Natural killer cell (primary cell): ENCODE results near the gene SLC39A11. TPM values are rescaled to one million over a fixed set of nuclear protein-coding genes. Genes with fewer than 3 reads are reported as not detected.

ENCODE experiments used
- ATAC-seq, 3 donors: fragments of 150-1000 bp in 2 of 3; fragments of 200-7000 bp in 1 of 3; cut with Tn5 transposase; 1 replicate in 1 of 3; 2 replicates in 2 of 3; pipeline ENCODE4 v1.10.0; 2021; ENCODE audit warnings: mild to moderate bottlenecking in 2 of 3, moderate library complexity in 2 of 3
- DNase-seq, 2 donors: peaks; one replicate each; pipeline versions ENCODE4 v3.0.0 to v3.0.0-alpha.2; 2013 to 2021; ENCODE audit warnings: mixed read lengths in 1 of 2
- H3K27ac ChIP-seq: one replicate; pipeline ENCODE4 v1.5.1; 2013; ENCODE audit warnings: mild to moderate bottlenecking, low read length
- H3K27me3 ChIP-seq: one replicate; pipeline ENCODE4 v1.6.1; 2013; ENCODE audit warnings: low read length; ENCODE audit not compliant: control insufficient read depth, insufficient read depth
- H3K36me3 ChIP-seq: one replicate; pipeline ENCODE4 v1.6.1; 2013; ENCODE audit warnings: low read length; ENCODE audit not compliant: control insufficient read depth, insufficient read depth
- H3K4me1 ChIP-seq: one replicate; pipeline ENCODE4 v1.6.1; 2013; ENCODE audit warnings: low read length; ENCODE audit not compliant: control insufficient read depth, insufficient read depth
- H3K4me3 ChIP-seq: one replicate; pipeline ENCODE4 v1.5.1; 2013; ENCODE audit warnings: low read length
- H3K9me3 ChIP-seq: one replicate; pipeline ENCODE4 v1.6.1; 2013; ENCODE audit warnings: low read length; ENCODE audit not compliant: control insufficient read depth, insufficient read depth
- H3K27ac Mint-ChIP-seq, 2 donors: one replicate each; pipeline ENCODE4 v1.8.0; 2022; ENCODE audit warnings: mild to moderate bottlenecking in 2 of 2, mixed read lengths in 2 of 2, moderate library complexity in 1 of 2
- H3K27me3 Mint-ChIP-seq, 2 donors: one replicate each; pipeline ENCODE4 v1.8.0; 2022; ENCODE audit warnings: low read depth in 2 of 2, mixed read lengths in 2 of 2
- H3K36me3 Mint-ChIP-seq: one replicate; pipeline ENCODE4 v1.8.0; 2022; ENCODE audit warnings: mixed read lengths
- H3K4me1 Mint-ChIP-seq, 2 donors: one replicate each; pipeline ENCODE4 v1.8.0; 2022; ENCODE audit warnings: mixed read lengths in 2 of 2
- H3K4me3 Mint-ChIP-seq: one replicate; pipeline ENCODE4 v1.8.0; 2022; ENCODE audit warnings: mild to moderate bottlenecking, moderate library complexity, mixed read lengths
- H3K9me3 Mint-ChIP-seq, 2 donors: one replicate each; pipeline ENCODE4 v1.8.0; 2022; ENCODE audit warnings: mixed read lengths in 2 of 2
- CTCF ChIP-seq: fragments of 200-600 bp; IDR thresholded peaks from one replicate; pipeline ENCODE4 v1.8.0; 2022; ENCODE audit warnings: antibody characterized with exemption
- WGBS: methylation state at CpG from one replicate; pipeline ENCODE4 v1.1.7; 2013; ENCODE audit warnings: missing lambda C conversion rate; ENCODE audit not compliant: insufficient coverage; 5-methylcytosine and 5-hydroxymethylcytosine counted together
- intact Hi-C: fragments of 100-400 bp; cut with micrococcal nuclease; formaldehyde crosslinking; loops from one replicate; pipeline ENCODE4 v1.14.2; 2022
- total RNA-seq, 4 donors: library from RNA; stranded (reverse); fragments of 120-200 nt in 1 of 4; gene quantifications; one replicate each; pipeline versions ENCODE4 v1.2.3 to v1.2.4, GENCODE V29; 2013 to 2022

Gene SLC39A11
- total RNA-seq, 3 donors from 2014 or later (not counting 1 experiment from before 2014, with no cell fraction given): 32.6 to 44.9 (median 39.4) TPM

GRCh38 chr17:72696721-72697120 lies 395.8 kb downstream of the SLC39A11 start:
- no peaks in the 10 kb centered on the region for H3K4me1 Mint-ChIP-seq
- no peaks in the 10 kb centered on the region for H3K9me3 Mint-ChIP-seq
- DNase-seq: no peak
- H3K27ac Mint-ChIP-seq: no peak overlapping the region
- H3K27me3 ChIP-seq: no peaks in the 10 kb centered on the region
- 94% methylated on average over 8 of the region's 8 CpGs for WGBS
- no peaks in the 10 kb centered on the region for H3K36me3 Mint-ChIP-seq
- no peaks in the 10 kb centered on the region for H3K9me3 ChIP-seq
- no peaks in the 10 kb centered on the region for H3K36me3 ChIP-seq
- intact Hi-C loops: no loop called here
- TF ChIP-seq CTCF: no peak
- no peak for ATAC-seq
- no peak overlapping the region for H3K4me3 Mint-ChIP-seq
- no peak overlapping the region for H3K4me3 ChIP-seq
- no peaks in the 10 kb centered on the region for H3K4me1 ChIP-seq
- no peak overlapping the region for H3K27ac ChIP-seq
- H3K27me3 Mint-ChIP-seq: no peaks in the 10 kb centered on the region

GRCh38 chr17:72696156-72696555 lies 396.3 kb downstream of the SLC39A11 start:
- Histone ChIP-seq H3K9me3 (no peaks in the 10 kb centered on the region), H3K27me3 (no peaks in the 10 kb centered on the region), H3K4me3 (no peak overlapping the region), H3K27ac (no peak overlapping the region), H3K36me3 (no peaks in the 10 kb centered on the region), H3K4me1 (no peaks in the 10 kb centered on the region)
- Mint-ChIP-seq H3K4me3 (no peak overlapping the region), H3K27me3 (no peaks in the 10 kb centered on the region), H3K4me1 (no peaks in the 10 kb centered on the region), H3K9me3 (no peaks in the 10 kb centered on the region), H3K27ac (no peak overlapping the region), H3K36me3 (no peaks in the 10 kb centered on the region)
- DNase-seq (no peak), ATAC-seq (no peak)
- intact Hi-C loops: no loop called here
- TF ChIP-seq CTCF: no peak
- WGBS: 97% methylated on average over 9 of the region's 9 CpGs

GRCh38 chr17:72693956-72694355 lies 398.5 kb downstream of the SLC39A11 start:
- 98% methylated on average over 4 of the region's 4 CpGs for WGBS
- no peak for DNase-seq

More at GRCh38 chr17:72693956-72694355, 398.5 kb downstream of the SLC39A11 start:
- Mint-ChIP-seq H3K36me3 (no peaks in the 10 kb centered on the region), H3K27me3 (no peaks in the 10 kb centered on the region), H3K4me1 (no peaks in the 10 kb centered on the region), H3K27ac (no peak overlapping the region), H3K4me3 (no peak overlapping the region), H3K9me3 (no peaks in the 10 kb centered on the region)
- Histone ChIP-seq H3K27me3 (no peaks in the 10 kb centered on the region), H3K36me3 (no peaks in the 10 kb centered on the region), H3K9me3 (no peaks in the 10 kb centered on the region), H3K4me1 (no peaks in the 10 kb centered on the region), H3K27ac (no peak overlapping the region), H3K4me3 (no peak overlapping the region)
- ATAC-seq: no peak
- intact Hi-C loops: no loop called here
- no peak for TF ChIP-seq CTCF
